Measurements from ENCODE around the gene TOX3. TPM values are rescaled to one million over a fixed set of nuclear protein-coding genes. Genes with fewer than 3 reads are reported as not detected.

TOX3 gene
- total and polyA plus RNA-seq, 2 of the 8 experiments (the other 6 are each of a cell fraction or from before 2014, with no cell fraction given) = 16.7 to 31.2 TPM

DNA sequence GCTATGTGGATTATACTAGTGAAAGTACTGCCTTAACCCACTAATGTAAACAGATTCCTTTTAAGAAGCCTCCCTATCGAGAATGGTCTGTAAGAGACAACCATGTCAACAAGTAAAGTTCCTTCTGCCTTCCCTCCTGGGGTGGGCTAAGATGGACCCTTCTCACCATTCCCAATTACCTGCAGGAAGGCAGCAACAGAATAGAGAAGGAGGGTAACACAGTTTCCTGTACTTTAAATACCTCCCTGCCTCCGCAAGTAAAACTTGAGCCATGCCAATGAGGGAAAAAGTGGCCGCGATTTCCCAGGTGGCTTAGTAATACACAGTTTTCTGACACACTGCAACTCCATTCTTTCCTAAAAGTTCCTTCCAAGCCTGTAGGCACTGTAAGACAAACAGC is 45.2 kb downstream of the TOX3 start:
- Histone ChIP-seq H2BK5ac (ENCODE audit: low read depth, low read length) (no peak overlapping the region), H4K20me1 (replicated peaks in 1 of 2; ENCODE audit: control insufficient read depth in 1 of 2, insufficient read depth in 2 of 2, low read length in 2 of 2) (peaks cover 0 to 4% of the 10 kb centered on the region in 2 experiments), H4K8ac (ENCODE audit: extremely low read depth, insufficient read depth, low read length) (no peak overlapping the region), H3K79me2 (ENCODE audit: control insufficient read depth in 1 of 2, insufficient read depth in 2 of 2, low read length in 2 of 2) (peaks cover 3 to 82% of the 10 kb centered on the region in 2 experiments; a peak in 3 of 4 replicates), H3K9me3 (ENCODE audit: insufficient read depth in 2 of 2, low read depth in 1 of 2, low read length in 1 of 2) (no peaks in the 10 kb centered on the region), H3K27ac (ENCODE audit: low read depth, low read length) (no peak overlapping the region), H2BK20ac (ENCODE audit: low read length) (no peak overlapping the region), H3K9ac (replicated peaks in 1 of 4; ENCODE audit: extremely low read depth in 1 of 4, low read depth in 3 of 4, low read length in 3 of 4) (no peak overlapping the region), H3K23me2 (ENCODE audit: low read depth, low read length) (no peaks in the 10 kb centered on the region), H2AK5ac (ENCODE audit: low read depth, low read length) (no peak overlapping the region), H3K4ac (replicated peaks; ENCODE audit: insufficient read length, low read depth, low read length) (no peak overlapping the region), H3K79me1 (ENCODE audit: low read depth, low read length) (peaks cover 4% of the 10 kb centered on the region), H2BK12ac (ENCODE audit: low read depth, low read length) (no peak overlapping the region), H3K18ac (ENCODE audit: extremely low read depth, low read length) (no peak overlapping the region), H3K27me3 (replicated peaks in 1 of 4; ENCODE audit: control insufficient read depth in 3 of 4, extremely low read depth in 1 of 4, insufficient read depth in 3 of 4, low read length in 3 of 4) (no peaks in the 10 kb centered on the region), H2AFZ (ENCODE audit: low read length) (no peak overlapping the region), H3K36me3 (ENCODE audit: control insufficient read depth in 2 of 4, insufficient read depth in 4 of 4, low read length in 3 of 4) (no peaks in the 10 kb centered on the region), H3K23ac (ENCODE audit: insufficient read length) (no peak overlapping the region), H3K56ac (replicated peaks; ENCODE audit: insufficient read length, low read depth, low read length) (no peak overlapping the region), H2BK120ac (replicated peaks; ENCODE audit: low read depth, low read length) (no peak overlapping the region), H3K4me1 (replicated peaks in 1 of 4; ENCODE audit: control insufficient read depth in 3 of 4, insufficient read depth in 4 of 4, low read length in 3 of 4) (peaks cover 2 to 19% (median 10%) of the 10 kb centered on the region in 4 experiments; a peak in 5 of 7 replicates), H4K91ac (replicated peaks; ENCODE audit: insufficient read length, low read length) (no peak overlapping the region), H4K5ac (ENCODE audit: insufficient read length, low read depth, low read length) (no peak overlapping the region), H2BK15ac (ENCODE audit: low read length) (0 out of 2 replicates have a peak overlapping the region, but pooled peaks have one; percentile 46), H3K4me2 (ENCODE audit: insufficient read depth in 1 of 2, low read depth in 2 of 2, low read length in 2 of 2) (no peak overlapping the region), H3K14ac (ENCODE audit: insufficient read length) (no peak overlapping the region), H3K4me3 (ENCODE audit: extremely low read depth in 1 of 4, insufficient read depth in 2 of 4, low read depth in 3 of 4, low read length in 4 of 4) (no peak overlapping the region)
- POLR2A ChIA-PET (ENCODE audit: partially characterized antibody) = no interaction called here
- WGBS, 2 experiments (ENCODE audit: extremely low coverage in 1 of 2, insufficient coverage in 1 of 2, insufficient read length in 1 of 2, insufficient replicate concordance in 2 of 2, low coverage in 1 of 2, low lambda C conversion rate in 2 of 2, missing lambda C conversion rate in 1 of 2) = 86% methylated on average over 4 of the region's 4 CpGs; no CpG with 5 or more reads in 1 of the 2 experiments
- DNase-seq (ENCODE audit: low read depth in 1 of 2, low spot score in 2 of 2) = no peak
- CTCF ChIA-PET (ENCODE audit: partially characterized antibody) = interaction anchor here (0.9 to 1.2 kb wide), 3 partner anchors 10 to 47 kb away, joined by 3 read pairs; no protein-coding TSS in a partner anchor
- FAIRE-seq = no peak
- TF ChIP-seq BCL11A (IDR thresholded peaks at IDR 0.05; ENCODE audit: low read depth in 2 of 2, low read length in 2 of 2) (no peak), TEAD4 (IDR thresholded peaks at IDR 0.05; ENCODE audit: low read depth, low read length) (no peak)

All from H1 (cell line).